Measurements from ENCODE around the gene UNC45A. TPM values are rescaled to one million over a fixed set of nuclear protein-coding genes. Genes with fewer than 3 reads are reported as not detected.

The UNC45A gene
- total RNA-seq, 6 experiments from 2014 or later: 13.3 to 33.0 (median 25.4) TPM

GRCh38 chr15:90954712-90955623 lies 19.9 kb downstream of the UNC45A start, which contains the start of gene RCCD1:
RCCD1 (plus strand) TSS chr15:90954884; CDS start chr15:90956735, 1,851 bp downstream.
- peak within 1 kb of the TSS; percentile 70 to 82 (median 79) for H3K27ac ChIP-seq
- no peaks in the 10 kb centered on the region for H3K27me3 ChIP-seq
- ATAC-seq (peak; percentile 95 to 97 (median 97)), DNase-seq (peak; percentile 95 to 97 (median 97))
- no peaks in the 10 kb centered on the region for H3K9me3 ChIP-seq
- intact Hi-C loops (cut with DNase I): loop anchor here in 1 of 2 donors (10.0 kb wide), 1 partner anchor 80 kb away; no protein-coding TSS in a partner anchor
- H3K4me3 ChIP-seq: peak within 1 kb of the TSS; percentile 57 to 84 (median 69)
- peak; percentile 64 for TF ChIP-seq POLR2A (IDR thresholded peaks at IDR 0.05)
- TF ChIP-seq CTCF (IDR thresholded peaks at IDR 0.05): no peak
- 0% methylated on average over 23 of the region's 69 CpGs for WGBS (ENCODE audit: insufficient coverage, low coverage, low lambda C conversion rate, missing lambda C conversion rate)
- H3K36me3 ChIP-seq: peaks cover 0 to 28% (median under 1%) of the 10 kb centered on the region in 4 donors
- peaks cover 0 to 16% (median 6%) of the 10 kb centered on the region in 4 donors for H3K4me1 ChIP-seq

- TF ChIP-seq CTCF (IDR thresholded peaks at IDR 0.05) (no peak), POLR2A (IDR thresholded peaks at IDR 0.05) (no peak)
- H3K27ac ChIP-seq: no peak overlapping the region
- H3K36me3 ChIP-seq: peaks cover 0 to 20% (median 2%) of the 10 kb centered on the region in 4 donors
- no peak for ATAC-seq
- 39% methylated on average over 14 of the region's 20 CpGs for WGBS (ENCODE audit: insufficient coverage, low coverage, low lambda C conversion rate, missing lambda C conversion rate)
- no peaks in the 10 kb centered on the region for H3K9me3 ChIP-seq
- DNase-seq: no peak
- H3K27me3 ChIP-seq: no peaks in the 10 kb centered on the region
- H3K4me3 ChIP-seq: peak overlapping the region; percentile 57 to 84 (median 69)
- intact Hi-C loops (cut with DNase I): loop anchor here in 1 of 2 donors (10.0 kb wide), 1 partner anchor 79 kb away; no protein-coding TSS in a partner anchor
- H3K4me1 ChIP-seq: peaks cover 0 to 16% (median 6%) of the 10 kb centered on the region in 4 donors
Measured at GRCh38 chr15:90955624-90956273, 20.7 kb downstream of the UNC45A start.

- peak; percentile 2 to 56 (median 32) for ATAC-seq
- DNase-seq: peak; percentile 74 to 78 (median 74)
- Histone ChIP-seq H3K4me1 (peaks cover 0 to 16% (median 6%) of the 10 kb centered on the region in 4 donors), H3K27ac (no peak overlapping the region), H3K4me3 (peak overlapping the region; percentile 32 to 60 (median 49)), H3K36me3 (peaks cover 0 to 18% (median 3%) of the 10 kb centered on the region in 4 donors), H3K27me3 (no peaks in the 10 kb centered on the region), H3K9me3 (no peaks in the 10 kb centered on the region)
- intact Hi-C loops (cut with DNase I): loop anchor here in 1 of 2 donors (10.0 kb wide), 1 partner anchor 78 kb away; no protein-coding TSS in a partner anchor
- WGBS (ENCODE audit: insufficient coverage, low coverage, low lambda C conversion rate, missing lambda C conversion rate): 13% methylated on average over 12 of the region's 56 CpGs
- TF ChIP-seq CTCF (IDR thresholded peaks at IDR 0.05) (peak; percentile 70 to 88 (median 82)), POLR2A (IDR thresholded peaks at IDR 0.05) (no peak)
Measured at GRCh38 chr15:90956274-90957030, 21.4 kb downstream of the UNC45A start.

Data from right lobe of liver (tissue), 6 donors.